Neural progenitor cell (in vitro differentiated cells): ENCODE data around the gene TMEM273.

Source experiments
- EZH2 ChIP-seq: fragments of 200-600 bp; sonication (generic); IDR thresholded peaks from 2 replicates; pipeline ENCODE4 v1.6.1; 2017; ENCODE audit warnings: antibody characterized with exemption, mild to moderate bottlenecking, moderate library complexity
- TF ChIP-seq, protein P1 (sequence below): fragments of 200-600 bp; sonication (generic); IDR thresholded peaks from 2 replicates; pipeline ENCODE4 v1.5.1; 2017; ENCODE audit warnings: antibody characterized with exemption, mild to moderate bottlenecking

DNA sequence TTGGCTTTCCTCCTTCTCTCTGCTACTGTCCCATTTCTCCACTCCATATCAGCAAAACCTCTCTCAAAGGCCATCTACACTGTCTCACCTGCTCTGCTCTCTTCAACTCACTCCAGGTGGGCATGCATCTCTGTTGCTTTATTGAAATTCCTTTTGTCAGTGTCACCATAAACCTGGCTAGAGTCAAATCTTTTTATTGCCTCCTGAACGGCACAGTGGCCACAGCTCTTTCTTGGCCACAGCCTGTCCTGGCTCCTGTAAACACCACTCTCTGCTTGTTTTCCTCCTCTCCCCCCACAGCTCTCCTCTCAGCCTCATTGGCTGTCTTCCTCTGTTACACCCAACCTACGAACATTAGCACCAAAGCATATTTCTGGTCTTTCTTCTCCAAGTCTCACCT, 31.1 kb upstream of the TMEM273 start:
- TF ChIP-seq, protein P1, sequence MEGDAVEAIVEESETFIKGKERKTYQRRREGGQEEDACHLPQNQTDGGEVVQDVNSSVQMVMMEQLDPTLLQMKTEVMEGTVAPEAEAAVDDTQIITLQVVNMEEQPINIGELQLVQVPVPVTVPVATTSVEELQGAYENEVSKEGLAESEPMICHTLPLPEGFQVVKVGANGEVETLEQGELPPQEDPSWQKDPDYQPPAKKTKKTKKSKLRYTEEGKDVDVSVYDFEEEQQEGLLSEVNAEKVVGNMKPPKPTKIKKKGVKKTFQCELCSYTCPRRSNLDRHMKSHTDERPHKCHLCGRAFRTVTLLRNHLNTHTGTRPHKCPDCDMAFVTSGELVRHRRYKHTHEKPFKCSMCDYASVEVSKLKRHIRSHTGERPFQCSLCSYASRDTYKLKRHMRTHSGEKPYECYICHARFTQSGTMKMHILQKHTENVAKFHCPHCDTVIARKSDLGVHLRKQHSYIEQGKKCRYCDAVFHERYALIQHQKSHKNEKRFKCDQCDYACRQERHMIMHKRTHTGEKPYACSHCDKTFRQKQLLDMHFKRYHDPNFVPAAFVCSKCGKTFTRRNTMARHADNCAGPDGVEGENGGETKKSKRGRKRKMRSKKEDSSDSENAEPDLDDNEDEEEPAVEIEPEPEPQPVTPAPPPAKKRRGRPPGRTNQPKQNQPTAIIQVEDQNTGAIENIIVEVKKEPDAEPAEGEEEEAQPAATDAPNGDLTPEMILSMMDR = no peak
- TF ChIP-seq EZH2 = no peak
